SU-DHL-6 (cell line): ENCODE data around the gene TNNT2.

Experiments used
- EZH2phosphoT487 ChIP-seq: fragments of 200-600 bp; sonication (generic), shearing (Covaris generic); conservative IDR thresholded peaks from 2 replicates; pipeline ENCODE4 v1.6.1; 2018; ENCODE audit warnings: mild to moderate bottlenecking, antibody characterized with exemption, low read length, moderate library complexity, mixed read lengths
- TF ChIP-seq, protein P1 (sequence below): fragments of 200-600 bp; sonication (generic); IDR thresholded peaks from one replicate; pipeline ENCODE4 v1.5.1; 2017; ENCODE audit warnings: antibody characterized with exemption, mild to moderate bottlenecking, low read length, moderate library complexity; ENCODE audit not compliant: insufficient read depth, poor library complexity, severe bottlenecking

DNA sequence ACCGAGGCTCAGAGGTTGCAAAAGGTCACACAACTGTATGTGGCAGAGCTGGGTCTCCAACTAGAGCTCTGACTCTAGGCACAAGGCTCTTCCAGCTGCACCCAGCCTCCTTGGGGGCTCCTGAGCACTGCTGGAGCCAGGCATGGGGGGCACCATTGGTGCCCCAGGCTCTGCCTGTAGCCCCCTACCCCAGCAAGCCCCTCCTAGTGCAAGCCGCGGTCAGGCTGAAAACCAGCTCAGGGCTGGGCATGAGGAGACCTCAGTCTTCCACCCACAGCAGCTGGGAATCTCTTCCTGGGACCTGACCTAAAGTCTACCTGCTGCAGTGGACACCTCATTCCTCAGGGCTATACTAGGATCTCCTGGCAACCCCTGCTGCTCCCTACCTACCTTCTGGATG lies 14.6 kb downstream of the TNNT2 start:
- TF ChIP-seq, protein P1, sequence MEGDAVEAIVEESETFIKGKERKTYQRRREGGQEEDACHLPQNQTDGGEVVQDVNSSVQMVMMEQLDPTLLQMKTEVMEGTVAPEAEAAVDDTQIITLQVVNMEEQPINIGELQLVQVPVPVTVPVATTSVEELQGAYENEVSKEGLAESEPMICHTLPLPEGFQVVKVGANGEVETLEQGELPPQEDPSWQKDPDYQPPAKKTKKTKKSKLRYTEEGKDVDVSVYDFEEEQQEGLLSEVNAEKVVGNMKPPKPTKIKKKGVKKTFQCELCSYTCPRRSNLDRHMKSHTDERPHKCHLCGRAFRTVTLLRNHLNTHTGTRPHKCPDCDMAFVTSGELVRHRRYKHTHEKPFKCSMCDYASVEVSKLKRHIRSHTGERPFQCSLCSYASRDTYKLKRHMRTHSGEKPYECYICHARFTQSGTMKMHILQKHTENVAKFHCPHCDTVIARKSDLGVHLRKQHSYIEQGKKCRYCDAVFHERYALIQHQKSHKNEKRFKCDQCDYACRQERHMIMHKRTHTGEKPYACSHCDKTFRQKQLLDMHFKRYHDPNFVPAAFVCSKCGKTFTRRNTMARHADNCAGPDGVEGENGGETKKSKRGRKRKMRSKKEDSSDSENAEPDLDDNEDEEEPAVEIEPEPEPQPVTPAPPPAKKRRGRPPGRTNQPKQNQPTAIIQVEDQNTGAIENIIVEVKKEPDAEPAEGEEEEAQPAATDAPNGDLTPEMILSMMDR = no peak
- no peak for TF ChIP-seq EZH2phosphoT487
